HG03354 (cell line): ENCODE measurements around the gene BCL11A.

Source experiments
- ATAC-seq: cut with Tn5 transposase; IDR thresholded peaks from one replicate; pipeline ENCODE4 v1.9.1; 2021; ENCODE audit warnings: mild to moderate bottlenecking; ENCODE audit not compliant: unreplicated experiment, poor library complexity, severe bottlenecking

The BCL11A gene

GRCh38 chr2:60548845-60549237, 4.6 kb downstream of the BCL11A start:
- ATAC-seq, result no peak

GRCh38 chr2:60548311-60548710, 5.1 kb downstream of the BCL11A start:
- no peak for ATAC-seq

GRCh38 chr2:60547841-60548240, 5.6 kb downstream of the BCL11A start:
- ATAC-seq, result no peak

- no peak for ATAC-seq
Measured at GRCh38 chr2:60546756-60547420, 6.6 kb downstream of the BCL11A start.

GRCh38 chr2:60544954-60545560, 8.4 kb downstream of the BCL11A start:
- peak; percentile 22 for ATAC-seq

- no peak for ATAC-seq
Measured at GRCh38 chr2:60544062-60544461, 9.4 kb downstream of the BCL11A start.

GRCh38 chr2:60541056-60541651, 12.3 kb downstream of the BCL11A start:
- no peak for ATAC-seq

- no peak for ATAC-seq
Measured at GRCh38 chr2:60540074-60540473, 13.4 kb downstream of the BCL11A start.

GRCh38 chr2:60539140-60539539, 14.3 kb downstream of the BCL11A start:
- ATAC-seq, result no peak

- no peak for ATAC-seq
Measured at GRCh38 chr2:60538101-60538500, 15.4 kb downstream of the BCL11A start.

- no peak for ATAC-seq
Measured at GRCh38 chr2:60536746-60537145, 16.7 kb downstream of the BCL11A start.

- peak; percentile 69 for ATAC-seq
Measured at GRCh38 chr2:60535685-60536312, 17.7 kb downstream of the BCL11A start.

- ATAC-seq, result no peak
Measured at GRCh38 chr2:60534892-60535684, 18.4 kb downstream of the BCL11A start.

- no peak for ATAC-seq
Measured at GRCh38 chr2:60534052-60534685, 19.3 kb downstream of the BCL11A start.

GRCh38 chr2:60533101-60534051, 20.1 kb downstream of the BCL11A start:
- ATAC-seq, result no peak

GRCh38 chr2:60532421-60532820, 21.0 kb downstream of the BCL11A start:
- ATAC-seq, result peak; percentile 34

GRCh38 chr2:60531701-60532133, 21.7 kb downstream of the BCL11A start:
- no peak for ATAC-seq

- ATAC-seq, result peak; percentile 73
Measured at GRCh38 chr2:60530660-60531281, 22.7 kb downstream of the BCL11A start.
